HL-60 (cell line): ENCODE data around the gene FGFR1OP2.

ENCODE experiments used
- GABPA ChIP-seq: IDR thresholded peaks from 2 replicates; pipeline ENCODE4 v1.6.1; 2012; ENCODE audit warnings: low read depth
- POLR2AphosphoS5 ChIP-seq: IDR thresholded peaks from 2 replicates; pipeline ENCODE4 v1.6.1; 2012; ENCODE audit warnings: low read depth
- TF ChIP-seq, protein P1 (sequence below): IDR thresholded peaks from one replicate; pipeline ENCODE4 v1.5.1; 2011; ENCODE audit warnings: low read length, control low read depth, inconsistent platforms; ENCODE audit not compliant: insufficient read depth
- TF ChIP-seq, protein P2 (sequence below): IDR thresholded peaks from 2 replicates; pipeline ENCODE4 v1.6.1; 2012; ENCODE audit warnings: low read depth; ENCODE audit not compliant: insufficient replicate concordance

DNA sequence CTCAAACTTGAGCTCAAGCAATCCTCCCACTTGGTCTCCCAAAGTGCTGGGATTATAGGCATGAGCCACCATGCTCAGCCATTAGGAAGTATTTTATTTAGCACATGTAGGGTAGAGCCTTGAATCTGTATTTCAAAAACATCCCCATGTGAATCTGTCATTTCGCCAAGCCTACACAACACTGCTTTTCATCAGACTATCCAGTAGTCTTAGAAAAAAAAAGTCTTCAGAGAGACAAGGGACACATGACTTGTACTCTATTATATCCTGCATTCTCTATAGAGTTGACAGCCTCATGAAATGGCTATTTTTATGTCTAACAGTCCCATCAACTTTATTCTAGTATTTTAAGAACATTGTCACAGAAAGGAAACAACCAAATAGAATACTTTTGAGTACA lies 40.5 kb downstream of the FGFR1OP2 start:
- TF ChIP-seq, protein P1, sequence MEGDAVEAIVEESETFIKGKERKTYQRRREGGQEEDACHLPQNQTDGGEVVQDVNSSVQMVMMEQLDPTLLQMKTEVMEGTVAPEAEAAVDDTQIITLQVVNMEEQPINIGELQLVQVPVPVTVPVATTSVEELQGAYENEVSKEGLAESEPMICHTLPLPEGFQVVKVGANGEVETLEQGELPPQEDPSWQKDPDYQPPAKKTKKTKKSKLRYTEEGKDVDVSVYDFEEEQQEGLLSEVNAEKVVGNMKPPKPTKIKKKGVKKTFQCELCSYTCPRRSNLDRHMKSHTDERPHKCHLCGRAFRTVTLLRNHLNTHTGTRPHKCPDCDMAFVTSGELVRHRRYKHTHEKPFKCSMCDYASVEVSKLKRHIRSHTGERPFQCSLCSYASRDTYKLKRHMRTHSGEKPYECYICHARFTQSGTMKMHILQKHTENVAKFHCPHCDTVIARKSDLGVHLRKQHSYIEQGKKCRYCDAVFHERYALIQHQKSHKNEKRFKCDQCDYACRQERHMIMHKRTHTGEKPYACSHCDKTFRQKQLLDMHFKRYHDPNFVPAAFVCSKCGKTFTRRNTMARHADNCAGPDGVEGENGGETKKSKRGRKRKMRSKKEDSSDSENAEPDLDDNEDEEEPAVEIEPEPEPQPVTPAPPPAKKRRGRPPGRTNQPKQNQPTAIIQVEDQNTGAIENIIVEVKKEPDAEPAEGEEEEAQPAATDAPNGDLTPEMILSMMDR = no peak
- no peak for TF ChIP-seq POLR2AphosphoS5
- no peak for TF ChIP-seq GABPA
- TF ChIP-seq, protein P2, sequence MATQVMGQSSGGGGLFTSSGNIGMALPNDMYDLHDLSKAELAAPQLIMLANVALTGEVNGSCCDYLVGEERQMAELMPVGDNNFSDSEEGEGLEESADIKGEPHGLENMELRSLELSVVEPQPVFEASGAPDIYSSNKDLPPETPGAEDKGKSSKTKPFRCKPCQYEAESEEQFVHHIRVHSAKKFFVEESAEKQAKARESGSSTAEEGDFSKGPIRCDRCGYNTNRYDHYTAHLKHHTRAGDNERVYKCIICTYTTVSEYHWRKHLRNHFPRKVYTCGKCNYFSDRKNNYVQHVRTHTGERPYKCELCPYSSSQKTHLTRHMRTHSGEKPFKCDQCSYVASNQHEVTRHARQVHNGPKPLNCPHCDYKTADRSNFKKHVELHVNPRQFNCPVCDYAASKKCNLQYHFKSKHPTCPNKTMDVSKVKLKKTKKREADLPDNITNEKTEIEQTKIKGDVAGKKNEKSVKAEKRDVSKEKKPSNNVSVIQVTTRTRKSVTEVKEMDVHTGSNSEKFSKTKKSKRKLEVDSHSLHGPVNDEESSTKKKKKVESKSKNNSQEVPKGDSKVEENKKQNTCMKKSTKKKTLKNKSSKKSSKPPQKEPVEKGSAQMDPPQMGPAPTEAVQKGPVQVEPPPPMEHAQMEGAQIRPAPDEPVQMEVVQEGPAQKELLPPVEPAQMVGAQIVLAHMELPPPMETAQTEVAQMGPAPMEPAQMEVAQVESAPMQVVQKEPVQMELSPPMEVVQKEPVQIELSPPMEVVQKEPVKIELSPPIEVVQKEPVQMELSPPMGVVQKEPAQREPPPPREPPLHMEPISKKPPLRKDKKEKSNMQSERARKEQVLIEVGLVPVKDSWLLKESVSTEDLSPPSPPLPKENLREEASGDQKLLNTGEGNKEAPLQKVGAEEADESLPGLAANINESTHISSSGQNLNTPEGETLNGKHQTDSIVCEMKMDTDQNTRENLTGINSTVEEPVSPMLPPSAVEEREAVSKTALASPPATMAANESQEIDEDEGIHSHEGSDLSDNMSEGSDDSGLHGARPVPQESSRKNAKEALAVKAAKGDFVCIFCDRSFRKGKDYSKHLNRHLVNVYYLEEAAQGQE = no peak
